Measurements from ENCODE around the gene BLVRB. TPM values are rescaled to one million over a fixed set of nuclear protein-coding genes. Genes with fewer than 3 reads are reported as not detected.

The BLVRB gene
- total RNA-seq, 1 experiment from 2014 or later: 35.1 TPM

GRCh38 chr19:40419066-40419612 lies 46.4 kb downstream of the BLVRB start:
- no peak overlapping the region for H3K4me3 Mint-ChIP-seq
- no peak for DNase-seq (ENCODE audit: low spot score)

GRCh38 chr19:40418040-40418439 lies 47.5 kb downstream of the BLVRB start:
- no peak for DNase-seq (ENCODE audit: low spot score)
- no peak overlapping the region for H3K4me3 Mint-ChIP-seq
- TF ChIP-seq PRDM15 (CRISPR knock-in tag; IDR thresholded peaks at IDR 0.05) (no peak), ZNF512 (CRISPR knock-in tag; IDR thresholded peaks at IDR 0.05; ENCODE audit: borderline replicate concordance) (peak; percentile 73; the same call in 1 of the 2 replicates)
- peak overlapping the region; percentile 76; the same call in 1 of the 2 replicates for H3K27ac Mint-ChIP-seq
- no peaks in the 10 kb centered on the region; the same call in 1 of the 2 replicates for H3K36me3 Mint-ChIP-seq
- ChIA-PET CTCF (interaction anchor here (1.2 kb wide), 1 partner anchor 70 kb away, joined by 3 read pairs; no protein-coding TSS in a partner anchor), POLR2A (no interaction called here)
- H3K9me3 Mint-ChIP-seq: no peaks in the 10 kb centered on the region
- peaks cover 31% of the 10 kb centered on the region for H3K4me1 Mint-ChIP-seq
- no peak for ATAC-seq
- H3K27me3 Mint-ChIP-seq (ENCODE audit: low read depth): no peaks in the 10 kb centered on the region; the same call in 1 of the 2 replicates

More at GRCh38 chr19:40419066-40419612, 46.4 kb downstream of the BLVRB start:
- H3K9me3 Mint-ChIP-seq: no peaks in the 10 kb centered on the region
- H3K4me1 Mint-ChIP-seq: peaks cover 23% of the 10 kb centered on the region
- ATAC-seq: no peak
- ChIA-PET CTCF (interaction anchor here (0.6 to 2.8 kb wide), 6 partner anchors 8 to 104 kb away, joined by 3 to 55 read pairs (median 4); partner anchors contain the start of gene BLVRB), POLR2A (interaction anchor here (1.0 kb wide), 1 partner anchor 24 kb away, joined by 3 read pairs; no protein-coding TSS in a partner anchor)
- no peaks in the 10 kb centered on the region; the same call in 1 of the 2 replicates for H3K27me3 Mint-ChIP-seq (ENCODE audit: low read depth)
- H3K27ac Mint-ChIP-seq: no peak overlapping the region
- H3K36me3 Mint-ChIP-seq: no peaks in the 10 kb centered on the region; the same call in 1 of the 2 replicates
- no peak for TF ChIP-seq SP1 (CRISPR knock-in tag; conservative IDR thresholded peaks at IDR 0.05)
- TF ChIP-seq SMAD4 (CRISPR knock-in tag; IDR thresholded peaks at IDR 0.05): no peak
- TF ChIP-seq EMX1 (CRISPR knock-in tag; IDR thresholded peaks at IDR 0.05): no peak
- TF ChIP-seq KAT7 (CRISPR knock-in tag; IDR thresholded peaks at IDR 0.05; ENCODE audit: borderline replicate concordance): no peak
- no peak for TF ChIP-seq TEAD4 (CRISPR knock-in tag; IDR thresholded peaks at IDR 0.05)
- no peak for TF ChIP-seq TCF7 (CRISPR knock-in tag; IDR thresholded peaks at IDR 0.05; ENCODE audit: low read depth)
- TF ChIP-seq FOXK1 (CRISPR knock-in tag; IDR thresholded peaks at IDR 0.05): no peak
- no peak for TF ChIP-seq PRRX2 (CRISPR knock-in tag; IDR thresholded peaks at IDR 0.05)

- no peaks in the 10 kb centered on the region for H3K9me3 Mint-ChIP-seq
- no peaks in the 10 kb centered on the region; the same call in 1 of the 2 replicates for H3K27me3 Mint-ChIP-seq (ENCODE audit: low read depth)
- H3K36me3 Mint-ChIP-seq: no peaks in the 10 kb centered on the region; the same call in 1 of the 2 replicates
- DNase-seq (ENCODE audit: low spot score) (no peak), ATAC-seq (no peak)
- POLR2A ChIA-PET: interaction anchor here (0.6 kb wide), 1 partner anchor 26 kb away, joined by 3 read pairs; no protein-coding TSS in a partner anchor
- no peak overlapping the region for H3K4me3 Mint-ChIP-seq
- CTCF ChIA-PET: interaction anchor here (0.6 to 1.2 kb wide), 4 partner anchors 9 to 342 kb away, joined by 3 to 5 read pairs (median 3); partner anchors contain the start of gene SERTAD1
- no peak for TF ChIP-seq SMAD4 (CRISPR knock-in tag; IDR thresholded peaks at IDR 0.05)
- no peak for TF ChIP-seq ESRRA (CRISPR knock-in tag; IDR thresholded peaks at IDR 0.05; ENCODE audit: borderline replicate concordance)
- no peak for TF ChIP-seq NFATC4 (CRISPR knock-in tag; IDR thresholded peaks at IDR 0.05)
- TF ChIP-seq ZBTB43 (CRISPR knock-in tag; IDR thresholded peaks at IDR 0.05): no peak
- TF ChIP-seq ARID4B (CRISPR knock-in tag; IDR thresholded peaks at IDR 0.05; ENCODE audit: borderline replicate concordance): no peak
- no peak for TF ChIP-seq ZNF138 (CRISPR knock-in tag; conservative IDR thresholded peaks at IDR 0.05)
- TF ChIP-seq CBFB (CRISPR knock-in tag; IDR thresholded peaks at IDR 0.05; ENCODE audit: low read depth): no peak
- TF ChIP-seq ZBTB21 (CRISPR knock-in tag; IDR thresholded peaks at IDR 0.05; ENCODE audit: borderline replicate concordance): no peak
- TF ChIP-seq ZNF263 (CRISPR knock-in tag; IDR thresholded peaks at IDR 0.05; ENCODE audit: low read depth): no peak
- no peak for TF ChIP-seq TCF7 (CRISPR knock-in tag; IDR thresholded peaks at IDR 0.05; ENCODE audit: low read depth)
- TF ChIP-seq GRHL2 (CRISPR knock-in tag; IDR thresholded peaks at IDR 0.05; ENCODE audit: insufficient replicate concordance, severe bottlenecking): no peak
- no peak for TF ChIP-seq ELF4 (CRISPR knock-in tag; IDR thresholded peaks at IDR 0.05; ENCODE audit: low read depth)
- no peak overlapping the region for H3K27ac Mint-ChIP-seq
- peaks cover 32% of the 10 kb centered on the region for H3K4me1 Mint-ChIP-seq
These were observed 47.9 kb downstream of the BLVRB start for GRCh38 chr19:40417643-40417981.
